Measurements from ENCODE around the gene AMZ1. TPM values are rescaled to one million over a fixed set of nuclear protein-coding genes. Genes with fewer than 3 reads are reported as not detected.
A peak's percentile ranks its signal among the peaks of the same experiment; 100 is the strongest.

Gene AMZ1
- total RNA-seq, 1 experiment from 2014 or later = 0.85 TPM

GRCh38 chr7:2680792-2681490 is 7.1 kb upstream of the AMZ1 start (continued):
- TF ChIP-seq PRRX2 (CRISPR knock-in tag; IDR thresholded peaks at IDR 0.05) (no peak), OVOL2 (CRISPR knock-in tag; IDR thresholded peaks at IDR 0.05; ENCODE audit: borderline replicate concordance) (no peak), FOXP1 (CRISPR knock-in tag; IDR thresholded peaks at IDR 0.05; ENCODE audit: borderline replicate concordance) (0 out of 2 replicates have a peak, but pooled peaks have one; percentile 40), TEAD4 (CRISPR knock-in tag; IDR thresholded peaks at IDR 0.05) (no peak), HMGXB4 (CRISPR knock-in tag; IDR thresholded peaks at IDR 0.05) (peak; percentile 72), ELF4 (CRISPR knock-in tag; IDR thresholded peaks at IDR 0.05; ENCODE audit: low read depth) (no peak), ERG (CRISPR knock-in tag; IDR thresholded peaks at IDR 0.05) (no peak), ZNF416 (CRISPR knock-in tag; IDR thresholded peaks at IDR 0.05) (no peak), ZNF317 (CRISPR knock-in tag; IDR thresholded peaks at IDR 0.05; ENCODE audit: borderline replicate concordance, low read depth) (no peak), RELA (CRISPR knock-in tag; IDR thresholded peaks at IDR 0.05; ENCODE audit: borderline replicate concordance) (peak; percentile 28; the same call in 1 of the 2 replicates), NR2C2 (CRISPR knock-in tag; IDR thresholded peaks at IDR 0.05) (no peak)

GRCh38 chr7:2681929-2682799 is 5.8 kb upstream of the AMZ1 start:
- Mint-ChIP-seq H3K27me3 (ENCODE audit: low read depth) (peaks cover 8% of the 10 kb centered on the region), H3K4me3 (no peak overlapping the region), H3K27ac (no peak overlapping the region), H3K36me3 (no peaks in the 10 kb centered on the region), H3K4me1 (no peaks in the 10 kb centered on the region), H3K9me3 (peaks cover 5% of the 10 kb centered on the region)
- POLR2A ChIA-PET = no interaction called here
- CTCF ChIA-PET = interaction anchor here (0.6 to 5.1 kb wide), 21 partner anchors 9 to 281 kb away, joined by 3 to 98 read pairs (median 6); no protein-coding TSS in a partner anchor
- DNase-seq (ENCODE audit: low spot score) (no peak), ATAC-seq (no peak)
- TF ChIP-seq ZMAT4 (CRISPR knock-in tag; IDR thresholded peaks at IDR 0.05) (no peak), AR (CRISPR knock-in tag; IDR thresholded peaks at IDR 0.05) (no peak), ZNF671 (CRISPR knock-in tag; IDR thresholded peaks at IDR 0.05) (no peak), GRHL2 (CRISPR knock-in tag; IDR thresholded peaks at IDR 0.05; ENCODE audit: insufficient replicate concordance, severe bottlenecking) (no peak), ZNF263 (CRISPR knock-in tag; IDR thresholded peaks at IDR 0.05; ENCODE audit: low read depth) (no peak), ELF4 (CRISPR knock-in tag; IDR thresholded peaks at IDR 0.05; ENCODE audit: low read depth) (no peak), ZNF425 (CRISPR knock-in tag; conservative IDR thresholded peaks at IDR 0.05) (no peak)
